Naive thymus-derived CD8-positive, alpha-beta T cell (primary cell): ENCODE results near the gene SERPINF2. TPM values are rescaled to one million over a fixed set of nuclear protein-coding genes. Genes with fewer than 3 reads are reported as not detected.
"Not testable (repeated sequence)": the region's sequence is repeated elsewhere in the genome, so short reads cannot be mapped to it uniquely, and the experiment has no call there.

ENCODE experiments used
- ATAC-seq, 2 donors: fragments of 150-1000 bp; cut with Tn5 transposase in 1 of 2; sonication (Bioruptor Pico), chemical (Tn5 transposase) in 1 of 2; 1 replicate in 1 of 2; 2 replicates in 1 of 2; pipeline ENCODE4 v1.10.0; 2021; ENCODE audit warnings: mild to moderate bottlenecking in 2 of 2, moderate library complexity in 2 of 2
- POLR2A ChIA-PET: fragments of 350-600 bp; sonication (Branson Sonifier 250); formaldehyde crosslinking; loops from one replicate; lab custom pipeline; 2021; ENCODE audit warnings: antibody characterized with exemption; lab: Charles Lee
- DNase-seq, 10 donors: peaks; one replicate each; pipeline versions ENCODE4 v3.0.0 to v3.0.0-alpha.2; 2020 to 2022
- H3K27ac Mint-ChIP-seq, 10 donors: one replicate each; pipeline ENCODE4 v1.8.0; 2020 to 2022; ENCODE audit warnings: mild to moderate bottlenecking in 10 of 10, mixed read lengths in 10 of 10, moderate library complexity in 4 of 10, inconsistent platforms in 1 of 10
- H3K27me3 Mint-ChIP-seq, 5 donors: one replicate each; pipeline ENCODE4 v1.8.0; 2021 to 2022; ENCODE audit warnings: mixed read lengths in 5 of 5
- H3K36me3 Mint-ChIP-seq, 3 donors: one replicate each; pipeline ENCODE4 v1.8.0; 2020 to 2022; ENCODE audit warnings: mixed read lengths in 3 of 3, mild to moderate bottlenecking in 2 of 3, inconsistent platforms in 1 of 3
- H3K4me1 Mint-ChIP-seq, 4 donors: one replicate each; pipeline ENCODE4 v1.8.0; 2021 to 2022; ENCODE audit warnings: mixed read lengths in 4 of 4
- H3K4me3 Mint-ChIP-seq, 10 donors: one replicate each; pipeline ENCODE4 v1.8.0; 2020 to 2022; ENCODE audit warnings: mild to moderate bottlenecking in 10 of 10, mixed read lengths in 10 of 10, moderate library complexity in 6 of 10, inconsistent platforms in 1 of 10
- H3K9me3 Mint-ChIP-seq, 9 donors: one replicate each; pipeline ENCODE4 v1.8.0; 2020 to 2022; ENCODE audit warnings: mixed read lengths in 9 of 9, mild to moderate bottlenecking in 3 of 9, inconsistent platforms in 1 of 9, moderate library complexity in 1 of 9
- polyA plus RNA-seq, 3 donors: library from polyadenylated mRNA; unstranded; fragments of 300-500 nt; fragmentation: Illumina TruSeq; gene quantifications; one replicate each; pipeline ENCODE4 v1.2.3, GENCODE V29; 2021
- total RNA-seq, 8 experiments: library from RNA in 2 of 8; stranded (reverse) in 2 of 8; gene quantifications; one replicate each; pipeline ENCODE4 v1.2.3 and lab custom pipeline; 2021 to 2026

The SERPINF2 gene
- total and polyA plus RNA-seq, 5 experiments from 2014 or later: 0.10 to 1.5 (median 0.55) TPM; not detected in 1

GRCh38 chr17:1737531-1738291 lies 5.0 kb upstream of the SERPINF2 start:
- Mint-ChIP-seq H3K4me3 (no peak overlapping the region), H3K27ac (peak overlapping the region in 2 of 10 donors; percentile 7 to 53), H3K9me3 (no peaks in the 10 kb centered on the region), H3K27me3 (no peaks in the 10 kb centered on the region), H3K36me3 (peaks cover 0 to 41% (median 5%) of the 10 kb centered on the region in 3 donors), H3K4me1 (peaks cover 4 to 12% (median 6%) of the 10 kb centered on the region in 4 donors)
- ATAC-seq: no peak
- no peak for DNase-seq
- POLR2A ChIA-PET: interaction anchor here (0.6 to 1.0 kb wide), 4 partner anchors 9 to 1125 kb away, joined by 3 to 5 read pairs (median 4); no protein-coding TSS in a partner anchor

GRCh38 chr17:1741899-1742298 lies 772 bp upstream of the SERPINF2 start:
- DNase-seq, POLR2A ChIA-PET, H3K4me3 Mint-ChIP-seq, H3K27me3 Mint-ChIP-seq, H3K36me3 Mint-ChIP-seq, H3K9me3 Mint-ChIP-seq, ATAC-seq, H3K4me1 Mint-ChIP-seq: not testable (repeated sequence)
- peak overlapping the region in 2 of 10 donors; percentile 10 to 21 for H3K27ac Mint-ChIP-seq

GRCh38 chr17:1743088-1743439 lies 393 bp downstream of the SERPINF2 start:
- Mint-ChIP-seq H3K9me3 (no peaks in the 10 kb centered on the region), H3K36me3 (peaks cover 0 to under 1% (median 0%) of the 10 kb centered on the region in 3 donors), H3K4me1 (peaks cover 0 to 2% (median 1%) of the 10 kb centered on the region in 4 donors), H3K4me3 (no peak overlapping the region), H3K27ac (no peak overlapping the region), H3K27me3 (no peaks in the 10 kb centered on the region)
- DNase-seq (no peak), ATAC-seq (no peak)
- POLR2A ChIA-PET: no interaction called here

GRCh38 chr17:1744551-1745512 lies 2.2 kb downstream of the SERPINF2 start:
- no peaks in the 10 kb centered on the region for H3K4me1 Mint-ChIP-seq
- POLR2A ChIA-PET: no interaction called here
- H3K27me3 Mint-ChIP-seq: no peaks in the 10 kb centered on the region
- H3K4me3 Mint-ChIP-seq: no peak overlapping the region
- DNase-seq: peak in 1 of 10 donors; percentile 60
- no peaks in the 10 kb centered on the region for H3K9me3 Mint-ChIP-seq
- peak overlapping the region in 1 of 10 donors; percentile 24 for H3K27ac Mint-ChIP-seq
- H3K36me3 Mint-ChIP-seq: no peaks in the 10 kb centered on the region
- no peak for ATAC-seq

- POLR2A ChIA-PET: no interaction called here
- H3K9me3 Mint-ChIP-seq: no peaks in the 10 kb centered on the region
- H3K27ac Mint-ChIP-seq: no peak overlapping the region
- no peaks in the 10 kb centered on the region for H3K27me3 Mint-ChIP-seq
- no peak overlapping the region for H3K4me3 Mint-ChIP-seq
- ATAC-seq (no peak), DNase-seq (no peak)
- no peaks in the 10 kb centered on the region for H3K4me1 Mint-ChIP-seq
- no peaks in the 10 kb centered on the region for H3K36me3 Mint-ChIP-seq
Observed at GRCh38 chr17:1745513-1746020, 2.9 kb downstream of the SERPINF2 start.

GRCh38 chr17:1746975-1747543 lies 4.4 kb downstream of the SERPINF2 start:
- POLR2A ChIA-PET: no interaction called here
- peaks cover 0 to under 1% (median 0%) of the 10 kb centered on the region in 4 donors for H3K4me1 Mint-ChIP-seq
- H3K9me3 Mint-ChIP-seq: no peaks in the 10 kb centered on the region
- H3K4me3 Mint-ChIP-seq: no peak overlapping the region
- ATAC-seq (no peak), DNase-seq (peak in 1 of 10 donors; percentile 52)
- H3K36me3 Mint-ChIP-seq: no peaks in the 10 kb centered on the region
- no peaks in the 10 kb centered on the region for H3K27me3 Mint-ChIP-seq
- H3K27ac Mint-ChIP-seq: no peak overlapping the region

- H3K27ac Mint-ChIP-seq: peak overlapping the region in 1 of 10 donors; percentile 76
Observed at GRCh38 chr17:1750628-1751027, 8.0 kb downstream of the SERPINF2 start.

GRCh38 chr17:1752425-1753262 lies 10.0 kb downstream of the SERPINF2 start:
- no peaks in the 10 kb centered on the region for H3K27me3 Mint-ChIP-seq
- POLR2A ChIA-PET: interaction anchor here (0.6 kb wide), 1 partner anchor 17 kb away, joined by 3 read pairs; no protein-coding TSS in a partner anchor
- DNase-seq: no peak
- no peaks in the 10 kb centered on the region for H3K9me3 Mint-ChIP-seq
- peaks cover 2 to 17% (median 7%) of the 10 kb centered on the region in 4 donors for H3K4me1 Mint-ChIP-seq
- peak overlapping the region in 6 of 10 donors; percentile 14 to 65 (median 54) for H3K27ac Mint-ChIP-seq
- H3K36me3 Mint-ChIP-seq: no peaks in the 10 kb centered on the region
- peak overlapping the region in 1 of 10 donors; percentile 10 for H3K4me3 Mint-ChIP-seq
- ATAC-seq: no peak

More at GRCh38 chr17:1750628-1751027, 8.0 kb downstream of the SERPINF2 start:
- POLR2A ChIA-PET: no interaction called here
- H3K4me3 Mint-ChIP-seq: no peak overlapping the region
- DNase-seq: no peak
- peaks cover 0 to 12% (median 6%) of the 10 kb centered on the region in 4 donors for H3K4me1 Mint-ChIP-seq
- H3K9me3 Mint-ChIP-seq: no peaks in the 10 kb centered on the region
- H3K36me3 Mint-ChIP-seq: no peaks in the 10 kb centered on the region
- ATAC-seq: no peak
- H3K27me3 Mint-ChIP-seq: no peaks in the 10 kb centered on the region

- DNase-seq (no peak), ATAC-seq (no peak)
- no peaks in the 10 kb centered on the region for H3K36me3 Mint-ChIP-seq
- H3K27ac Mint-ChIP-seq: no peak overlapping the region
- POLR2A ChIA-PET: no interaction called here
- peaks cover 5 to 22% (median 9%) of the 10 kb centered on the region in 4 donors for H3K4me1 Mint-ChIP-seq
- H3K27me3 Mint-ChIP-seq: no peaks in the 10 kb centered on the region
- H3K4me3 Mint-ChIP-seq: no peak overlapping the region
- H3K9me3 Mint-ChIP-seq: no peaks in the 10 kb centered on the region
Observed at GRCh38 chr17:1753767-1754429, 11.2 kb downstream of the SERPINF2 start.

GRCh38 chr17:1754430-1755112 lies 11.9 kb downstream of the SERPINF2 start:
- Mint-ChIP-seq H3K9me3 (no peaks in the 10 kb centered on the region), H3K4me3 (no peak overlapping the region), H3K27me3 (no peaks in the 10 kb centered on the region), H3K36me3 (no peaks in the 10 kb centered on the region), H3K4me1 (peaks cover 5 to 23% (median 9%) of the 10 kb centered on the region in 4 donors), H3K27ac (peak overlapping the region in 2 of 10 donors; percentile 43 to 69)
- DNase-seq (no peak), ATAC-seq (no peak)
- POLR2A ChIA-PET: interaction anchor here (1.1 to 1.8 kb wide), 2 partner anchors 10 to 23 kb away, joined by 3 to 11 read pairs; no protein-coding TSS in a partner anchor
